ENCODE results near the gene WIF1.

Gene WIF1

GRCh38 chr12:65069336-65069735, 51.8 kb downstream of the WIF1 start:
- no peak for DNase-seq (ENCODE audit: low spot score)
- in situ Hi-C loops (cut with MboI; ENCODE audit: low sequenced_read_pairs, unreplicated experiment) = no loop called here
- TF ChIP-seq CTCF (IDR thresholded peaks at IDR 0.05; ENCODE audit: borderline replicate concordance, control extremely low read depth, extremely low read depth, insufficient read depth, missing control alignments) = no peak

GRCh38 chr12:65067383-65067782, 53.7 kb downstream of the WIF1 start:
- in situ Hi-C loops (cut with MboI; ENCODE audit: low sequenced_read_pairs, unreplicated experiment) = no loop called here
- TF ChIP-seq CTCF (IDR thresholded peaks at IDR 0.05; ENCODE audit: borderline replicate concordance, control extremely low read depth, extremely low read depth, insufficient read depth, missing control alignments) = no peak
- DNase-seq (ENCODE audit: low spot score) = no peak

- TF ChIP-seq CTCF (IDR thresholded peaks at IDR 0.05; ENCODE audit: borderline replicate concordance, control extremely low read depth, extremely low read depth, insufficient read depth, missing control alignments) = no peak
- in situ Hi-C loops (cut with MboI; ENCODE audit: low sequenced_read_pairs, unreplicated experiment) = no loop called here
- DNase-seq (ENCODE audit: low spot score) = no peak
Measured at GRCh38 chr12:65055859-65056258, 65.2 kb downstream of the WIF1 start.

- in situ Hi-C loops (cut with MboI; ENCODE audit: low sequenced_read_pairs, unreplicated experiment) = no loop called here
- TF ChIP-seq CTCF (IDR thresholded peaks at IDR 0.05; ENCODE audit: borderline replicate concordance, control extremely low read depth, extremely low read depth, insufficient read depth, missing control alignments) = no peak
- DNase-seq (ENCODE audit: low spot score) = no peak
Measured at GRCh38 chr12:65051218-65051617, 69.9 kb downstream of the WIF1 start.

GRCh38 chr12:65045269-65045668, 75.8 kb downstream of the WIF1 start:
- TF ChIP-seq CTCF (IDR thresholded peaks at IDR 0.05; ENCODE audit: borderline replicate concordance, control extremely low read depth, extremely low read depth, insufficient read depth, missing control alignments) = no peak
- in situ Hi-C loops (cut with MboI; ENCODE audit: low sequenced_read_pairs, unreplicated experiment) = no loop called here
- no peak for DNase-seq (ENCODE audit: low spot score)

GRCh38 chr12:65039301-65039700, 81.8 kb downstream of the WIF1 start:
- in situ Hi-C loops (cut with MboI; ENCODE audit: low sequenced_read_pairs, unreplicated experiment) = no loop called here
- TF ChIP-seq CTCF (IDR thresholded peaks at IDR 0.05; ENCODE audit: borderline replicate concordance, control extremely low read depth, extremely low read depth, insufficient read depth, missing control alignments) = no peak
- DNase-seq (ENCODE audit: low spot score) = no peak

GRCh38 chr12:65025136-65025535, 96.0 kb downstream of the WIF1 start:
- no peak for TF ChIP-seq CTCF (IDR thresholded peaks at IDR 0.05; ENCODE audit: borderline replicate concordance, control extremely low read depth, extremely low read depth, insufficient read depth, missing control alignments)
- no peak for DNase-seq (ENCODE audit: low spot score)
- in situ Hi-C loops (cut with MboI; ENCODE audit: low sequenced_read_pairs, unreplicated experiment) = no loop called here

Measured in GM13976 (cell line).